ENCODE data around the gene TMEM243. TPM values are rescaled to one million over a fixed set of nuclear protein-coding genes. Genes with fewer than 3 reads are reported as not detected.

The TMEM243 gene
- total and polyA plus RNA-seq, 2 donors (not counting 1 experiment from before 2014, with no cell fraction given) = 25.6 to 42.8 TPM

DNA sequence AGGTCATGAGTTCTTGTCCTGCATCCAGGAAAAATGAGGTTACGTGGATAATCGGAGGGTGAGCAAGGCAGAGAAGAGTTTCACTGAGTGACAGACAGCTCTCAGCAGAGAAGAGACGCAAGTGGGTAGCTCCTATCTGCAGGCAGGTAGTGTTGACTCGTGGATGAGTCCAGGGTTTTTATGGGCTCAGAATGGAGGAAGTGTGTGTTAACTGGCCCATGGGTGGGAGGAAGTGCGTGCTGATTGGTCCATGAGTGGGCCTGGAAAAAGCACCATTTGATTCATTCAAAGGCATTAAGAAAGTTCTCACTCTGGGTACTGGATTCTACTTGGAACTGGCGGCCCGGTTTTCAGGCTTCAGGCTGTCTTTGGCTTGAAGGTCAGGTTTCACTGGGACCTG is 72.0 kb downstream of the TMEM243 start:
- no peak overlapping the region for H3K27ac ChIP-seq (ENCODE audit: insufficient read depth, low read length)
- no peak for DNase-seq (ENCODE audit: low read depth in 2 of 2)
- TF ChIP-seq EZH2 (IDR thresholded peaks at IDR 0.05; ENCODE audit: low read length, missing control alignments) = no peak
- TF ChIP-seq, protein P1, sequence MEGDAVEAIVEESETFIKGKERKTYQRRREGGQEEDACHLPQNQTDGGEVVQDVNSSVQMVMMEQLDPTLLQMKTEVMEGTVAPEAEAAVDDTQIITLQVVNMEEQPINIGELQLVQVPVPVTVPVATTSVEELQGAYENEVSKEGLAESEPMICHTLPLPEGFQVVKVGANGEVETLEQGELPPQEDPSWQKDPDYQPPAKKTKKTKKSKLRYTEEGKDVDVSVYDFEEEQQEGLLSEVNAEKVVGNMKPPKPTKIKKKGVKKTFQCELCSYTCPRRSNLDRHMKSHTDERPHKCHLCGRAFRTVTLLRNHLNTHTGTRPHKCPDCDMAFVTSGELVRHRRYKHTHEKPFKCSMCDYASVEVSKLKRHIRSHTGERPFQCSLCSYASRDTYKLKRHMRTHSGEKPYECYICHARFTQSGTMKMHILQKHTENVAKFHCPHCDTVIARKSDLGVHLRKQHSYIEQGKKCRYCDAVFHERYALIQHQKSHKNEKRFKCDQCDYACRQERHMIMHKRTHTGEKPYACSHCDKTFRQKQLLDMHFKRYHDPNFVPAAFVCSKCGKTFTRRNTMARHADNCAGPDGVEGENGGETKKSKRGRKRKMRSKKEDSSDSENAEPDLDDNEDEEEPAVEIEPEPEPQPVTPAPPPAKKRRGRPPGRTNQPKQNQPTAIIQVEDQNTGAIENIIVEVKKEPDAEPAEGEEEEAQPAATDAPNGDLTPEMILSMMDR (conservative IDR thresholded peaks at IDR 0.05 in 1 of 2, IDR thresholded peaks at IDR 0.05 in 1 of 2; ENCODE audit: low read depth in 1 of 2, low read length in 2 of 2) = no peak

DNA sequence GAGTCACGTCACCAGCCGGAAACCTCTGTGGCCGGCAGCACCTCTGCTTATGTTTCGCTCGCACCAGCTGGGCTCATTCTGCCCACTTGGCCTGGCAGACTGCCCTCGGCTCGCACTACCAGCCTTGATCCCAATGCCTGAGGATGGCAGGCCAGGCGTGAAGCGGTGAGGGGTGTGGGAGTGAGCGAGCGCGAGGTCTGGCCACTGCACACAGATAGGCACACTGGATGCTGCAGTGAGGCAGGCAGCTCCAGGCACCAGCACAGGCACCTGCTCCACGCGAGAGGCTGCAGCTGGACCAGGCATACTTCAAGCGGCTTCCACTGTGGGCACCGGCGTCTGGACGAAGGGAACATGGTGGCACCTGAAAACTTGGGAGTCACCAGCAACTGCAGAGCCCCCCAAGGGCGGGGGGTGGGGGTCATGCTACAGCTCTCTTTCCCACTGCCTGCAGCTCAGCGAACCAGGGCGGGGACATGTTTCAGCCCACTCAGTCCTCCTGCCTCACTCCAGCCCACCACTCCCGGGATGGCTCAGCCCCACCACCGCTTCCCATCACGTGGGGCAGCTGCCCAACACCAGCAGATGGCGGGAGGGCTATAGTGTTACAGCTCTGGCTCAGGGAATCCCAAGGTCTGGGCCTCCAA is 72.7 kb downstream of the TMEM243 start:
- Histone ChIP-seq H3K27ac (ENCODE audit: insufficient read depth, low read length) (no peak overlapping the region), H3K9ac (ENCODE audit: insufficient read depth, low read length) (no peak overlapping the region), H3K4me1 (ENCODE audit: control insufficient read depth, extremely low read depth, insufficient read depth, low read length) (peaks cover 2% of the 10 kb centered on the region), H2AFZ (ENCODE audit: low read length) (no peak overlapping the region), H3K4me2 (ENCODE audit: extremely low read depth, insufficient read depth, low read length) (no peak overlapping the region), H3K9me3 (ENCODE audit: control insufficient read depth, insufficient read depth, low read depth, low read length) (no peaks in the 10 kb centered on the region), H3K79me2 (ENCODE audit: control insufficient read depth, insufficient read depth, low read length) (no peaks in the 10 kb centered on the region), H3K4me3 (replicated peaks in 1 of 4; ENCODE audit: control extremely low read depth in 1 of 4, insufficient read depth in 1 of 4, low read depth in 3 of 4, low read length in 4 of 4) (no peak overlapping the region), H3K27me3 (ENCODE audit: control insufficient read depth, insufficient read depth, low read length) (no peaks in the 10 kb centered on the region), H3K36me3 (ENCODE audit: control insufficient read depth, insufficient read depth, low read length) (no peaks in the 10 kb centered on the region), H4K20me1 (ENCODE audit: control insufficient read depth, extremely low read depth, insufficient read depth, low read length) (no peaks in the 10 kb centered on the region)
- TF ChIP-seq, protein P1 (conservative IDR thresholded peaks at IDR 0.05 in 1 of 2, IDR thresholded peaks at IDR 0.05 in 1 of 2; ENCODE audit: low read depth in 1 of 2, low read length in 2 of 2) = no peak
- no peak for TF ChIP-seq EZH2 (IDR thresholded peaks at IDR 0.05; ENCODE audit: low read length, missing control alignments)
- DNase-seq (ENCODE audit: low read depth in 2 of 2) = no peak

More for the DNA sequence above, 72.0 kb downstream of the TMEM243 start:
- Histone ChIP-seq H3K9me3 (ENCODE audit: control insufficient read depth, insufficient read depth, low read depth, low read length) (no peaks in the 10 kb centered on the region), H3K4me1 (ENCODE audit: control insufficient read depth, extremely low read depth, insufficient read depth, low read length) (peaks cover 2% of the 10 kb centered on the region), H3K4me3 (replicated peaks in 1 of 4; ENCODE audit: control extremely low read depth in 1 of 4, insufficient read depth in 1 of 4, low read depth in 3 of 4, low read length in 4 of 4) (no peak overlapping the region), H3K9ac (ENCODE audit: insufficient read depth, low read length) (no peak overlapping the region), H3K4me2 (ENCODE audit: extremely low read depth, insufficient read depth, low read length) (no peak overlapping the region), H3K27me3 (ENCODE audit: control insufficient read depth, insufficient read depth, low read length) (no peaks in the 10 kb centered on the region), H2AFZ (ENCODE audit: low read length) (no peak overlapping the region), H3K36me3 (ENCODE audit: control insufficient read depth, insufficient read depth, low read length) (no peaks in the 10 kb centered on the region), H4K20me1 (ENCODE audit: control insufficient read depth, extremely low read depth, insufficient read depth, low read length) (no peaks in the 10 kb centered on the region), H3K79me2 (ENCODE audit: control insufficient read depth, insufficient read depth, low read length) (no peaks in the 10 kb centered on the region)

Other genes starting within 250 kb of the TMEM243 start
- gene ELAPOR2, start 160.1 kb downstream of the TMEM243 start, total RNA-seq = 5.6 and 5.9 TPM in 2 replicates
- 3.6 and 5.5 TPM in 2 replicates for gene ELAPOR2, start 160.1 kb downstream of the TMEM243 start, polyA plus RNA-seq
- 59.8 and 97.1 TPM in 2 replicates for gene DMTF1, start 67.3 kb downstream of the TMEM243 start, total RNA-seq
- 39.6 and 51.6 TPM in 2 replicates for gene DMTF1, start 67.3 kb downstream of the TMEM243 start, polyA plus RNA-seq
- 19.3 and 23.0 TPM in 2 replicates for gene CROT, start 125.9 kb upstream of the TMEM243 start, total RNA-seq
- 13.1 and 21.9 TPM in 2 replicates for gene CROT, start 125.9 kb upstream of the TMEM243 start, polyA plus RNA-seq